ENCODE data around the gene STPG1. TPM values are rescaled to one million over a fixed set of nuclear protein-coding genes. Genes with fewer than 3 reads are reported as not detected.

The STPG1 gene
- total and polyA plus RNA-seq, 9 of the 15 experiments (the other 6 are each of a cell fraction or from before 2014, with no cell fraction given) = 5.0 to 11.9 (median 8.3) TPM

DNA sequence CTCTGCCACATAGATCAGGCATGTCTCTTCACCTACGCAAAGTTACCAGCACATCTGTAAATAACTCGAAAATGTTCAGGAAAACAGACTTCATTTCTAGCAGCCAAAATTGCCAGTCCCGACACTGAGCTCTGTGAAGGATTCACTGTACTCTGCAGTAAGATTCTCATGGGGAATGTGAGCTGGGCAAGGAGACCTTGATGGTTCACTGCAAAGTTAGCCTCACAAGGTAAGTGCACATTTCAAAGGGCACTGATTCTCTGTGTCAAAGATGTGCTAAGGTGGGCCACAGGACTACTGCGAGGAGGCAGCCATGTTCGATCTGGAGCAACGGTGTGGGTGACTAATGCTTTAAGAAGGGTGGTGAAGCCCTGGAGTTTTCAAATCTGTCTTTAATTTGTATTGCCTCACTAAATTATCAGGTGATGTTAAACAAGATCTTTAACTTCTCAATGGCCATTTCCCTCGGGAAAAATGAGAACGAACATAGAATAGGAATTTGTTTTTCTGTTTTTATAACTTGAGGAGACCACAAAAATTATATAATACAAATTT lies 25.2 kb downstream of the STPG1 start:
- Histone ChIP-seq H3K9me3 (replicated peaks; ENCODE audit: control insufficient read depth, insufficient read depth, low read depth, low read length) (no peaks in the 10 kb centered on the region), H3K27me3 (ENCODE audit: control insufficient read depth in 2 of 2, insufficient read depth in 2 of 2, low read length in 2 of 2) (peaks cover 0 to 17% of the 10 kb centered on the region in 2 experiments; a peak in 3 of 5 replicates), H4K20me1 (replicated peaks; ENCODE audit: control insufficient read depth, insufficient read depth, low read length) (peaks cover 5% of the 10 kb centered on the region; the same call in 1 of the 2 replicates), H3K4me1 (replicated peaks in 1 of 2; ENCODE audit: control insufficient read depth in 2 of 2, insufficient read depth in 2 of 2, low read length in 2 of 2) (no peaks in the 10 kb centered on the region), H3K4me3 (no peak overlapping the region), H3K4me2 (ENCODE audit: insufficient read depth, low read length) (no peak overlapping the region), H3K9me1 (ENCODE audit: control insufficient read depth, insufficient read depth, low read length) (no peaks in the 10 kb centered on the region), H2AFZ (ENCODE audit: low read depth, low read length) (no peak overlapping the region), H3K79me2 (ENCODE audit: control insufficient read depth, insufficient read depth, low read length) (no peaks in the 10 kb centered on the region), H3K9ac (ENCODE audit: insufficient read depth in 1 of 2, low read depth in 2 of 2, low read length in 2 of 2) (no peak overlapping the region), H3K36me3 (ENCODE audit: control insufficient read depth, insufficient read depth, low read length) (no peaks in the 10 kb centered on the region), H3K27ac (ENCODE audit: extremely low read depth, low read depth, low read length) (no peak overlapping the region)
- ATAC-seq (no peak), FAIRE-seq (no peak), DNase-seq (ENCODE audit: extremely low read depth in 1 of 4, low spot score in 3 of 4) (no peak)
- intact Hi-C loops (cut with micrococcal nuclease) = no loop called here
- no TSS peak for BruUV-seq (replicated peaks)
- TF ChIP-seq, protein P1, sequence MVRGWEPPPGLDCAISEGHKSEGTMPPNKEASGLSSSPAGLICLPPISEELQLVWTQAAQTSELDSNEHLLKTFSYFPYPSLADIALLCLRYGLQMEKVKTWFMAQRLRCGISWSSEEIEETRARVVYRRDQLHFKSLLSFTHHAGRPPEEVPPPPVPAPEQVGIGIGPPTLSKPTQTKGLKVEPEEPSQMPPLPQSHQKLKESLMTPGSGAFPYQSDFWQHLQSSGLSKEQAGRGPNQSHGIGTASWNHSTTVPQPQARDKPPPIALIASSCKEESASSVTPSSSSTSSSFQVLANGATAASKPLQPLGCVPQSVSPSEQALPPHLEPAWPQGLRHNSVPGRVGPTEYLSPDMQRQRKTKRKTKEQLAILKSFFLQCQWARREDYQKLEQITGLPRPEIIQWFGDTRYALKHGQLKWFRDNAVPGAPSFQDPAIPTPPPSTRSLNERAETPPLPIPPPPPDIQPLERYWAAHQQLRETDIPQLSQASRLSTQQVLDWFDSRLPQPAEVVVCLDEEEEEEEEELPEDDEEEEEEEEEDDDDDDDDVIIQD (CRISPR knock-in tag; IDR thresholded peaks at IDR 0.05) = no peak
- TF ChIP-seq, protein P2, sequence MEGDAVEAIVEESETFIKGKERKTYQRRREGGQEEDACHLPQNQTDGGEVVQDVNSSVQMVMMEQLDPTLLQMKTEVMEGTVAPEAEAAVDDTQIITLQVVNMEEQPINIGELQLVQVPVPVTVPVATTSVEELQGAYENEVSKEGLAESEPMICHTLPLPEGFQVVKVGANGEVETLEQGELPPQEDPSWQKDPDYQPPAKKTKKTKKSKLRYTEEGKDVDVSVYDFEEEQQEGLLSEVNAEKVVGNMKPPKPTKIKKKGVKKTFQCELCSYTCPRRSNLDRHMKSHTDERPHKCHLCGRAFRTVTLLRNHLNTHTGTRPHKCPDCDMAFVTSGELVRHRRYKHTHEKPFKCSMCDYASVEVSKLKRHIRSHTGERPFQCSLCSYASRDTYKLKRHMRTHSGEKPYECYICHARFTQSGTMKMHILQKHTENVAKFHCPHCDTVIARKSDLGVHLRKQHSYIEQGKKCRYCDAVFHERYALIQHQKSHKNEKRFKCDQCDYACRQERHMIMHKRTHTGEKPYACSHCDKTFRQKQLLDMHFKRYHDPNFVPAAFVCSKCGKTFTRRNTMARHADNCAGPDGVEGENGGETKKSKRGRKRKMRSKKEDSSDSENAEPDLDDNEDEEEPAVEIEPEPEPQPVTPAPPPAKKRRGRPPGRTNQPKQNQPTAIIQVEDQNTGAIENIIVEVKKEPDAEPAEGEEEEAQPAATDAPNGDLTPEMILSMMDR (IDR thresholded peaks at IDR 0.05 in 2 of 3, conservative IDR thresholded peaks at IDR 0.05 in 1 of 3; ENCODE audit: insufficient read depth in 2 of 3, low read depth in 1 of 3, low read length in 3 of 3) = no peak
- no peak for TF ChIP-seq RFX7 (CRISPR knock-in tag; IDR thresholded peaks at IDR 0.05)
- TF ChIP-seq ZNF695 (CRISPR knock-in tag; IDR thresholded peaks at IDR 0.05) = no peak
- TF ChIP-seq PHTF2 (CRISPR knock-in tag; IDR thresholded peaks at IDR 0.05) = no peak
- TF ChIP-seq FOS (IDR thresholded peaks at IDR 0.05; ENCODE audit: extremely low read depth, insufficient read length) = no peak
- TF ChIP-seq PHB2 (IDR thresholded peaks at IDR 0.05; ENCODE audit: low read depth) = no peak
- TF ChIP-seq CAMTA2 (CRISPR knock-in tag; conservative IDR thresholded peaks at IDR 0.05) = no peak
- in situ Hi-C loops (cut with MboI) = no loop called here
- ChIA-PET POLR2A (interaction anchor here (0.6 to 1.6 kb wide), 2 partner anchors 15 to 189 kb away, joined by 3 to 4 read pairs; no protein-coding TSS in a partner anchor), CTCF (ENCODE audit: low intra/inter-chr PET ratio) (interaction anchor here (7.3 kb wide), 1 partner anchor 188 kb away, joined by 222 read pairs; no protein-coding TSS in a partner anchor)
- 46% methylated on average over 8 of the region's 8 CpGs for WGBS (ENCODE audit: insufficient coverage, low coverage, missing lambda C conversion rate)
